Peyer's patch (tissue), 4 donors: ENCODE results near the gene BICRA.

Source experiments
- POLR2A ChIP-seq, 2 donors: fragments of 450-650 bp; IDR thresholded peaks; one replicate each; pipeline ENCODE4 v1.5.1; 2017; ENCODE audit warnings: antibody characterized with exemption in 2 of 2, mild to moderate bottlenecking in 2 of 2, moderate library complexity in 2 of 2
- TF ChIP-seq, protein P1 (sequence below), 6 experiments: fragments of 450-650 bp in 4 of 6; fragments of 200-600 bp in 2 of 6; sonication (generic) in 1 of 6; IDR thresholded peaks; one replicate each; pipeline ENCODE4 v1.5.1; 2017 to 2019; ENCODE audit warnings: antibody characterized with exemption in 6 of 6, mild to moderate bottlenecking in 3 of 6, moderate library complexity in 1 of 6

DNA sequence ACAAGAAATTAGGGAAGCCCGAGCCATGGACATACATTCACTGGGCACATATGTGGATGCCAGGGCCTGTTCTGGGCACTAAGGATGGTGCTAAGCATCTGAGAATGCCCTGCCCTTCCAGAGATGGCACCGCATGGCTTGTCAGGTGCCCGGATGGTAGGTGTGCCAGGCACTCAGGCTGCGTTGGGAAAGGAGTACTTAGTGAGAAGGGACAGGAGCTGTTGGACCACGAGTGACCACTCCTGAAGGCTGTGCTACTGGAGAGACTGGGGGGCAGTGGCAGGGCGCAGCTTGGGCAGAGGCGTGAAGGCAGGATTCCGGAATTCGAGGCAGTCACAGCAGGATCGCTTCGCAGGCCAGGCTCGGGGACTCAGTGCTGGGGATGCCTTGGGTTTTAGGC is 66.3 kb downstream of the BICRA start:
- TF ChIP-seq, protein P1, sequence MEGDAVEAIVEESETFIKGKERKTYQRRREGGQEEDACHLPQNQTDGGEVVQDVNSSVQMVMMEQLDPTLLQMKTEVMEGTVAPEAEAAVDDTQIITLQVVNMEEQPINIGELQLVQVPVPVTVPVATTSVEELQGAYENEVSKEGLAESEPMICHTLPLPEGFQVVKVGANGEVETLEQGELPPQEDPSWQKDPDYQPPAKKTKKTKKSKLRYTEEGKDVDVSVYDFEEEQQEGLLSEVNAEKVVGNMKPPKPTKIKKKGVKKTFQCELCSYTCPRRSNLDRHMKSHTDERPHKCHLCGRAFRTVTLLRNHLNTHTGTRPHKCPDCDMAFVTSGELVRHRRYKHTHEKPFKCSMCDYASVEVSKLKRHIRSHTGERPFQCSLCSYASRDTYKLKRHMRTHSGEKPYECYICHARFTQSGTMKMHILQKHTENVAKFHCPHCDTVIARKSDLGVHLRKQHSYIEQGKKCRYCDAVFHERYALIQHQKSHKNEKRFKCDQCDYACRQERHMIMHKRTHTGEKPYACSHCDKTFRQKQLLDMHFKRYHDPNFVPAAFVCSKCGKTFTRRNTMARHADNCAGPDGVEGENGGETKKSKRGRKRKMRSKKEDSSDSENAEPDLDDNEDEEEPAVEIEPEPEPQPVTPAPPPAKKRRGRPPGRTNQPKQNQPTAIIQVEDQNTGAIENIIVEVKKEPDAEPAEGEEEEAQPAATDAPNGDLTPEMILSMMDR (IDR thresholded peaks at IDR 0.05), result no peak
- no peak for TF ChIP-seq POLR2A (IDR thresholded peaks at IDR 0.05)
